ENCODE measurements around the gene NRG2. TPM values are rescaled to one million over a fixed set of nuclear protein-coding genes. Genes with fewer than 3 reads are reported as not detected.

NRG2 gene
- total and polyA plus RNA-seq, 2 donors (not counting 3 experiments of a cell fraction or from before 2014, with no cell fraction given): 0.26 to 0.42 TPM

DNA sequence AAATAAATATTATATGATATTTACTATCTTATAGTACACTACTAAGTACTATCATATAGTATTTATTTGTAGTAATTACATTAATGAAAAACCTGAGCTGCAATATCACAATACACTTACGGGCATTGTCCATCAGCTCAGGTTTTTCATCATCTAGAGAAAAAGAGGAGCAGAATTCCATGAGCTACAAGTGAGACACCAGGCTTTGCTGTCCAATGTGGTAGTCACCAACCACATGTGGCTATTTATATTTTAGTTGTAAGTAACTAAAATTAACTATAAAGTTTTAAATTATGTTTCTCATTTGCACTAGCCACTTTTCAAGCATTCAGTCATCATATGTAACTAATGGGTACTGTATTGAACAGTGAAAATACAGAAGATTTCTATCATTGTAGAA lies 13.8 kb upstream of the NRG2 start:
- Histone ChIP-seq H3K79me2 (ENCODE audit: control insufficient read depth, insufficient read depth, low read length) (no peaks in the 10 kb centered on the region), H4K20me1 (replicated peaks; ENCODE audit: control insufficient read depth, extremely low read depth, insufficient read depth, low read length) (no peaks in the 10 kb centered on the region), H3K4me2 (ENCODE audit: insufficient read depth, low read length) (no peak overlapping the region), H3K9ac (replicated peaks; ENCODE audit: extremely low read depth, insufficient read depth, low read length) (no peak overlapping the region), H3K9me3 (replicated peaks; ENCODE audit: control insufficient read depth, insufficient read depth, low read length) (no peaks in the 10 kb centered on the region), H2AFZ (ENCODE audit: low read depth, low read length) (no peak overlapping the region), H3K27ac (ENCODE audit: insufficient read depth, low read depth, low read length) (no peak overlapping the region), H3K27me3 (ENCODE audit: control insufficient read depth in 2 of 2, insufficient read depth in 2 of 2, low read length in 2 of 2) (peaks cover 24 to 47% of the 10 kb centered on the region in 2 experiments), H3K36me3 (ENCODE audit: control insufficient read depth in 2 of 2, extremely low read depth in 1 of 2, insufficient read depth in 2 of 2, low read length in 2 of 2) (no peaks in the 10 kb centered on the region), H3K4me3 (replicated peaks in 1 of 3; ENCODE audit: insufficient read depth in 1 of 3, low read depth in 1 of 3, low read length in 3 of 3) (no peak overlapping the region), H3K9me1 (replicated peaks; ENCODE audit: control insufficient read depth, extremely low read depth, insufficient read depth, low read length) (no peaks in the 10 kb centered on the region), H3K4me1 (ENCODE audit: control insufficient read depth, extremely low read depth, insufficient read depth, low read length) (peaks cover 16% of the 10 kb centered on the region)
- BruUV-seq (replicated peaks): no TSS peak
- POLR2A ChIA-PET: no interaction called here
- dilution Hi-C loops (cut with MboI; ENCODE audit: extremely low pct_ligation_motif_present, low sequenced_read_pairs): no loop called here
- TF ChIP-seq MYC (IDR thresholded peaks at IDR 0.05; ENCODE audit: low read depth, low read length) (no peak), GATA2 (IDR thresholded peaks at IDR 0.05; ENCODE audit: insufficient read depth, insufficient read length, low read depth, low read length) (no peak), POLR2AphosphoS5 (IDR thresholded peaks at IDR 0.05; ENCODE audit: insufficient read depth, low read depth, low read length) (no peak), EZH2 (IDR thresholded peaks at IDR 0.05; ENCODE audit: borderline replicate concordance, low read depth, low read length, severe bottlenecking) (no peak), JUN (IDR thresholded peaks at IDR 0.05; ENCODE audit: borderline replicate concordance, insufficient read depth, insufficient read length, low read depth) (no peak), POLR2A (IDR thresholded peaks at IDR 0.05; ENCODE audit: low read depth, low read length) (no peak), FOS (IDR thresholded peaks at IDR 0.05; ENCODE audit: borderline replicate concordance, insufficient read depth, low read length) (no peak)
- TF ChIP-seq, protein P1, sequence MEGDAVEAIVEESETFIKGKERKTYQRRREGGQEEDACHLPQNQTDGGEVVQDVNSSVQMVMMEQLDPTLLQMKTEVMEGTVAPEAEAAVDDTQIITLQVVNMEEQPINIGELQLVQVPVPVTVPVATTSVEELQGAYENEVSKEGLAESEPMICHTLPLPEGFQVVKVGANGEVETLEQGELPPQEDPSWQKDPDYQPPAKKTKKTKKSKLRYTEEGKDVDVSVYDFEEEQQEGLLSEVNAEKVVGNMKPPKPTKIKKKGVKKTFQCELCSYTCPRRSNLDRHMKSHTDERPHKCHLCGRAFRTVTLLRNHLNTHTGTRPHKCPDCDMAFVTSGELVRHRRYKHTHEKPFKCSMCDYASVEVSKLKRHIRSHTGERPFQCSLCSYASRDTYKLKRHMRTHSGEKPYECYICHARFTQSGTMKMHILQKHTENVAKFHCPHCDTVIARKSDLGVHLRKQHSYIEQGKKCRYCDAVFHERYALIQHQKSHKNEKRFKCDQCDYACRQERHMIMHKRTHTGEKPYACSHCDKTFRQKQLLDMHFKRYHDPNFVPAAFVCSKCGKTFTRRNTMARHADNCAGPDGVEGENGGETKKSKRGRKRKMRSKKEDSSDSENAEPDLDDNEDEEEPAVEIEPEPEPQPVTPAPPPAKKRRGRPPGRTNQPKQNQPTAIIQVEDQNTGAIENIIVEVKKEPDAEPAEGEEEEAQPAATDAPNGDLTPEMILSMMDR (IDR thresholded peaks at IDR 0.05; ENCODE audit: extremely low read depth in 1 of 2, insufficient read depth in 1 of 2, low read depth in 1 of 2, low read length in 2 of 2): no peak
- TF ChIP-seq, protein P2, sequence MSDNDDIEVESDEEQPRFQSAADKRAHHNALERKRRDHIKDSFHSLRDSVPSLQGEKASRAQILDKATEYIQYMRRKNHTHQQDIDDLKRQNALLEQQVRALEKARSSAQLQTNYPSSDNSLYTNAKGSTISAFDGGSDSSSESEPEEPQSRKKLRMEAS (IDR thresholded peaks at IDR 0.05; ENCODE audit: insufficient read depth, insufficient read length): no peak
- CTCF ChIA-PET: interaction anchor here (0.9 to 5.1 kb wide), 5 partner anchors 13 to 89 kb away, joined by 3 to 17 read pairs (median 5); partner anchors contain the start of gene NRG2
- FAIRE-seq: no peak
- DNase-seq (ENCODE audit: low read depth, low spot score): no peak
- intact Hi-C loops (cut with micrococcal nuclease): no loop called here

Data from endothelial cell of umbilical vein (primary cell).